Fibroblast of lung (primary cell): Measurements from ENCODE around the gene UCHL1.

Source experiments
- CTCF ChIP-seq, 2 donors: IDR thresholded peaks in 1 of 2; conservative IDR thresholded peaks in 1 of 2; 1 replicate in 1 of 2; 2 replicates in 1 of 2; pipeline ENCODE4 v1.5.1; 2011 to 2012; ENCODE audit warnings: low read length in 2 of 2, control low read depth in 1 of 2, inconsistent platforms in 1 of 2, low read depth in 1 of 2, mild to moderate bottlenecking in 1 of 2
- EZH2 ChIP-seq: IDR thresholded peaks from 2 replicates; pipeline ENCODE4 v1.5.1; 2012; ENCODE audit warnings: low read length, control low read depth, mild to moderate bottlenecking; ENCODE audit errors: missing control alignments

- TF ChIP-seq CTCF (conservative IDR thresholded peaks at IDR 0.05 in 1 of 2, IDR thresholded peaks at IDR 0.05 in 1 of 2; ENCODE audit: low read depth in 1 of 2, low read length in 2 of 2): no peak
- no peak for TF ChIP-seq EZH2
These were observed 44.4 kb downstream of the UCHL1 start for GRCh38 chr4:41301137-41301536.
